Cardiac muscle cell (in vitro differentiated cells and primary cell): ENCODE data around the gene RBP3. TPM values are rescaled to one million over a fixed set of nuclear protein-coding genes. Genes with fewer than 3 reads are reported as not detected.

Source experiments
- DNase-seq, 2 donors: peaks; one replicate each; pipeline versions ENCODE4 v3.0.0 to v3.0.0-alpha.2; 2010 to 2017; ENCODE audit warnings: low read depth in 1 of 2, low spot score in 1 of 2
- H3K27ac ChIP-seq: fragments of 200-600 bp; sonication (generic); 2 replicates; pipeline ENCODE4 v1.5.1; 2016
- H3K27me3 ChIP-seq: fragments of 200-600 bp; sonication (generic); 2 replicates; pipeline ENCODE4 v1.6.0; 2016; ENCODE audit warnings: control low read depth
- H3K36me3 ChIP-seq: fragments of 200-600 bp; sonication (generic); 2 replicates; pipeline ENCODE4 v1.5.1; 2016; ENCODE audit warnings: control low read depth
- H3K4me1 ChIP-seq: fragments of 200-600 bp; sonication (generic); 2 replicates; pipeline ENCODE4 v1.8.1; 2017; ENCODE audit warnings: low read depth, mild to moderate bottlenecking, mixed run types
- H3K4me3 ChIP-seq: fragments of 200-600 bp; sonication (generic); 2 replicates; pipeline ENCODE4 v1.5.1; 2016; ENCODE audit warnings: mild to moderate bottlenecking
- H3K9me3 ChIP-seq: fragments of 200-600 bp; sonication (generic); 2 replicates; pipeline ENCODE4 v1.5.1; 2017; ENCODE audit warnings: low read depth, mild to moderate bottlenecking, control low read depth
- polyA plus RNA-seq: library from polyadenylated mRNA; unstranded; fragments of >200 nt; fragmentation: Nextera tagmentation; extraction: Ambion mirVana; gene quantifications from 2 replicates; pipeline ENCODE4 v1.2.1, GENCODE V29; 2016
- total RNA-seq: library from RNA; depleted of rRNA; stranded (reverse); fragments of >200 nt; gene quantifications from 2 replicates; pipeline ENCODE4 v1.2.3, GENCODE V29; 2016
- TF ChIP-seq, protein P1 (sequence below): IDR thresholded peaks from 2 replicates; pipeline ENCODE4 v1.5.1; 2012; ENCODE audit warnings: low read depth, mild to moderate bottlenecking, low read length

RBP3 gene
- total and polyA plus RNA-seq, 2 experiments from 2014 or later: not detected

DNA sequence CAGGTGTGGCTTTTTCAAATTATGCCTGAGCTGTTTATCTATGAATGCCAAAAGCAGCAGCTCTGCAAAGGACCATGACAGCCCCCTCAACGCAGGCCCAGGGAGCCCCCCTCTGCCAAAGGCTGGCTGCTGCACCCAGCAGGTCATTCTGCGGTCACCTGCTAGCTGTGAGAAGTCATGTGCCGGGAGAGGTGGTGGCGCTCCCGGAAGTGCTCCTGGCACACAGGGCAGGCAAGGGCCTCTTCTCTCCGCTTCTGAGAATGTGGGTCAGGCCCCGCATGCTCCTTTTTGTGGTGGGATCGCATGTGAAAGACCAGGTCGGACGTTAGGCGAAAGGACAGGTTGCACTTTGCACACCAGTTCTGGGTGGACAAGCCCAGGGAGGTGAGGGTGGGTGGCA, 19.5 kb downstream of the RBP3 start:
- no peak overlapping the region for H3K27ac ChIP-seq
- no peak overlapping the region for H3K4me3 ChIP-seq
- TF ChIP-seq, protein P1, sequence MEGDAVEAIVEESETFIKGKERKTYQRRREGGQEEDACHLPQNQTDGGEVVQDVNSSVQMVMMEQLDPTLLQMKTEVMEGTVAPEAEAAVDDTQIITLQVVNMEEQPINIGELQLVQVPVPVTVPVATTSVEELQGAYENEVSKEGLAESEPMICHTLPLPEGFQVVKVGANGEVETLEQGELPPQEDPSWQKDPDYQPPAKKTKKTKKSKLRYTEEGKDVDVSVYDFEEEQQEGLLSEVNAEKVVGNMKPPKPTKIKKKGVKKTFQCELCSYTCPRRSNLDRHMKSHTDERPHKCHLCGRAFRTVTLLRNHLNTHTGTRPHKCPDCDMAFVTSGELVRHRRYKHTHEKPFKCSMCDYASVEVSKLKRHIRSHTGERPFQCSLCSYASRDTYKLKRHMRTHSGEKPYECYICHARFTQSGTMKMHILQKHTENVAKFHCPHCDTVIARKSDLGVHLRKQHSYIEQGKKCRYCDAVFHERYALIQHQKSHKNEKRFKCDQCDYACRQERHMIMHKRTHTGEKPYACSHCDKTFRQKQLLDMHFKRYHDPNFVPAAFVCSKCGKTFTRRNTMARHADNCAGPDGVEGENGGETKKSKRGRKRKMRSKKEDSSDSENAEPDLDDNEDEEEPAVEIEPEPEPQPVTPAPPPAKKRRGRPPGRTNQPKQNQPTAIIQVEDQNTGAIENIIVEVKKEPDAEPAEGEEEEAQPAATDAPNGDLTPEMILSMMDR: no peak
- DNase-seq: peak in 1 of 2 donors; percentile 17
- peaks cover 4% of the 10 kb centered on the region for H3K4me1 ChIP-seq
- no peaks in the 10 kb centered on the region for H3K9me3 ChIP-seq
- no peaks in the 10 kb centered on the region for H3K27me3 ChIP-seq
- H3K36me3 ChIP-seq: no peaks in the 10 kb centered on the region

DNA sequence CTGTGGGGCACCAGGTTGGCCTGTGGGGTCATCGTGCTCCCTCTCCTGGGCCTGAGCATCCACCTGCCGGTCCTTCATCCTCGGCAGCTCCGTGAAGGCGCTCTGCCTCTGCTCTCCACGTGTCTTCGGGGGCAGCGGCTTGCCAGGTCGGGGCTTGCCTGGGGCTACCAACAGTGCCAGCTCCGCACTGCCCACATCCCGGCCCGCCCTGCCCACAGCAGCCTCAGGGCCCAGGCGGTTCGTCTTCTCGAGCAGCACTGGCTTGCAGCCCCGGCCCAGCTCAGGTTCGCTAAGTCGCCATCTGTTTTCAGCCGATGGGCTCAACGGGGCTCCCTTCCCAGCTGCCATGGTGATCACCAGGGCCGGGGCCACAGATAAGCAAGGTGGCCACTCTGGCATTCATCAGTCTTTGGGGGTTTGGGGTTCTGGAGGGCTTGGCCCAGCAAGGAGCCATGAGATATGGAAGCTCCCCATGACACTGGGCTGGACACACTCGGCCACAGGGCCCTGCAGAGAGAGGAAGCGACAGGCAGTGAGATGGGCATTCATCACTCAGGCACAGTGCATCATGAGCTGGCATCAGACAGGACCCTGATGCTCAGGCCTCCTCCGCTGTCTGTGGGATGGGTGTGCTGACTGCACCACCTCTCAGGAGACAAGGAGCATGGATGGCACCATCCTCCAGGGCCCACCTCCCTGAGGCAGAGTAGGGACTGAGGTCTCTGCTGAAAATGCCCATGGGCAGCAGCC, 20.4 kb downstream of the RBP3 start:
- Histone ChIP-seq H3K4me3 (no peak overlapping the region), H3K36me3 (no peaks in the 10 kb centered on the region), H3K27me3 (no peaks in the 10 kb centered on the region), H3K4me1 (peaks cover 4% of the 10 kb centered on the region), H3K9me3 (no peaks in the 10 kb centered on the region), H3K27ac (no peak overlapping the region)
- no peak for DNase-seq
- TF ChIP-seq, protein P1: no peak

DNA sequence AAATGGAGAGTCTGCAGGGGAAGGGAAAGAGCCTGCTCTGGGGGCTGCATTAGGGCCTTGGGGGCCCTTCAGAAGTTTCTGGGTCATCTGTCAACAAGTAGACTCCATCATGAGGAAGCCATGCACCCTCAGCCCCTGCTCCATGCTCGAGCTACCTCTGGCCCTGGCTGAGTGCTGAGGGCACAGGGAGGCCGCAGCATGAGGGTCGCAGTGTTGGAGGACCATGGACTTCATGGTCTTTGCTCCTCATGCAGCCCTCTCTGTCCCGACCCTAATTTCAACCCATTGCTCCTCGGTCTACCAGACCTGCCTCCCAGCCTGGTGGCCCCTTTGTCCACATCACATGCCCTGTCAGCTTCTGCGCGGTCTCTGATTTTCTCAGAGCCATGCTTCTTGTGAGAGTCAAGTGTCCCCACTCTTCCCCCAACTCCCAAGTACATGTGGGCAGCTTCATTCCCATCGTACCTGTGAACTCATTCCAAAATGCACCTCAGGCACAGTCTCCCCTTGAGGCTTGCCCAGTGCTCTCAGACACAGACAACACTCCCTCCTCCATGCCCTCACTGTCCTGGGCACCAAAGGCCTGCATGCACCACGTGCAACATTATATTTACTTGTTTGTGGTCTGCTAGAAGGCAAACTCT, 21.2 kb downstream of the RBP3 start:
- H3K27me3 ChIP-seq: no peaks in the 10 kb centered on the region
- peaks cover 2% of the 10 kb centered on the region for H3K4me1 ChIP-seq
- no peak overlapping the region for H3K27ac ChIP-seq
- H3K9me3 ChIP-seq: no peaks in the 10 kb centered on the region
- TF ChIP-seq, protein P1: no peak
- no peak for DNase-seq
- H3K36me3 ChIP-seq: no peaks in the 10 kb centered on the region
- H3K4me3 ChIP-seq: no peak overlapping the region

DNA sequence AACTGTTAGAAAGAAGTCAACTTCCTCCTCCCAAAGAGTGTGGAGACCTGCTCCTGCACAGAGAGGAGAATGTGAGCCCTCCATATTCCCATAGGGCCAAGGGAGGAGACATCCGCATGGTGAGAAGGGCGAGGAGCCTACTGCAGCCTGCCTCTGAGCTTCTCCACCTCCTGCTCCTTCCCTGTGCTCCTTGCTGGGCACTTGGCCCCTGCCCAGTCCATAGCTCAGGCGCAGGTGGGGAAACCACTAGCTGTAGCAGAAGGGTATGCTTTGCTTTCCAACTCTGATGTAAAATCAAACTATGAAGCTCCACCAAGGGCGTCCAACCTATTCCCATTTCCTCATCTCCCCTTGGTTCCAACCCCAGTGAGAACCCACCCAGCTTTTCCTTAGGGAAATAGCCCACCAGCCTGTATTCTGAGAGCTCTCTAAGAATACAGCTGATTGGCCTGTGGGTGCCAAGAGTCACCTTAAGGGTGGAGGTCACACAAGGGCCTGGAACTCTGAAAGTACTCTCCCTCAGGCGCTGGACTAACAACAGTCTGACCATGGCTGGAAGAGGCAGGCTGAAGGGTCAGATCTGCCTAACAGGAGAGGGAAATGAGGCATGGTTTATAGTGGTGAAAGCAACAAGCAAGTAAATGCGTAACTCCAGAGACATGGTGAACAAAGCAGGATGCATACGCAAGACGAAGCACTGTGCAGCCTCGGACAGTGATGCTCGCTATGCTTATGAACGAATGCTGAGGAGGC, 22.0 kb downstream of the RBP3 start:
- TF ChIP-seq, protein P1: no peak
- no peak overlapping the region for H3K4me3 ChIP-seq
- no peaks in the 10 kb centered on the region for H3K4me1 ChIP-seq
- no peak overlapping the region for H3K27ac ChIP-seq
- H3K36me3 ChIP-seq: no peaks in the 10 kb centered on the region
- no peaks in the 10 kb centered on the region for H3K27me3 ChIP-seq
- no peak for DNase-seq
- no peaks in the 10 kb centered on the region for H3K9me3 ChIP-seq

DNA sequence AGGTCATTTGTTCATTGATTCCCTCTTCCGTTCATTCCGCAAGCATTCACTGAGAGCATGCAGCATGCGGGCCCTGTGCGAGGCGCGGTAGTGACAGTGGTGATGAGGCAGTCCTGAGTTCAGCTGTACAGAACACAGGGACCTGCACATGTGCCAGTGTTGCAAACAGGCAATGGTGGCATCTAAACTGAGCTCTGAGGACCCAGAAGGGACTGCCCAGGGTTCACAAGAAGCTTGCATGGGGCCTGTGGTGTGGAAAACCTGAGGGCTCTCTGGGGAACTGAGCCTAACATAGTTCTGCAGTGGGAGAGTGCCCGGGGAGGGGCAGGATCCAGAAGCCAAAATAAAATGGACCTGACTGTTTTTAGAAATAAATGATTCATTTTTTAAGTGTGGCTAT, 22.7 kb downstream of the RBP3 start:
- TF ChIP-seq, protein P1: no peak
- no peak overlapping the region for H3K27ac ChIP-seq
- no peaks in the 10 kb centered on the region for H3K9me3 ChIP-seq
- H3K4me1 ChIP-seq: no peaks in the 10 kb centered on the region
- no peak overlapping the region for H3K4me3 ChIP-seq
- DNase-seq: no peak
- no peaks in the 10 kb centered on the region for H3K27me3 ChIP-seq
- H3K36me3 ChIP-seq: no peaks in the 10 kb centered on the region
